Right cardiac atrium (tissue), 5 donors: ENCODE data around the gene AURKA. TPM values are rescaled to one million over a fixed set of nuclear protein-coding genes. Genes with fewer than 3 reads are reported as not detected.
"Not testable (repeated sequence)": the region's sequence is repeated elsewhere in the genome, so short reads cannot be mapped to it uniquely, and the experiment has no call there.

Experiments used
- ATAC-seq, 2 donors: fragments of 200-7000 bp; cut with Tn5 transposase; one replicate each; pipeline versions ENCODE4 v1.8.0 to v1.9.1; 2020; ENCODE audit warnings: moderate library complexity in 2 of 2, mild to moderate bottlenecking in 1 of 2
- DNase-seq, 3 donors: peaks; one replicate each; pipeline ENCODE4 v3.0.0-alpha.2; 2020
- H3K27ac ChIP-seq: one replicate; pipeline ENCODE4 v1.5.1; 2013; ENCODE audit warnings: mild to moderate bottlenecking, low read length, control low read depth, moderate library complexity
- H3K27me3 ChIP-seq: one replicate; pipeline ENCODE4 v1.6.1; 2013; ENCODE audit not compliant: control insufficient read depth, insufficient read depth
- H3K4me1 ChIP-seq: one replicate; pipeline ENCODE4 v1.6.1; 2013; ENCODE audit warnings: low read length; ENCODE audit not compliant: control insufficient read depth, insufficient read depth
- H3K4me3 ChIP-seq: one replicate; pipeline ENCODE4 v1.5.1; 2013; ENCODE audit warnings: low read length, control low read depth
- H3K9me3 ChIP-seq: one replicate; pipeline ENCODE4 v1.6.1; 2013; ENCODE audit warnings: low read length; ENCODE audit not compliant: control insufficient read depth
- WGBS: extraction: QIAGEN DNeasy Blood & Tissue Kit; methylation state at CpG from one replicate; pipeline ENCODE4 v1.1.7; 2013; 5-methylcytosine and 5-hydroxymethylcytosine counted together
- intact Hi-C, 4 donors: fragments of 100-400 bp; cut with DNase I; formaldehyde crosslinking; loops; one replicate each; pipeline versions ENCODE4 v1.11.0 to v1.14.0; 2022 to 2023
- polyA plus RNA-seq: library from polyadenylated mRNA; stranded (reverse); fragments of 200-250 nt; gene quantifications from one replicate; pipeline ENCODE4 v1.2.3, GENCODE V29; 2013
- total RNA-seq, 4 donors: library from RNA; stranded (reverse); fragmentation: NEBNext Ultra II Directional; extraction: Animal tissue kit (Norgen Biotek cat#: 25700); gene quantifications; one replicate each; pipeline ENCODE4 v1.2.1, GENCODE V29; 2021
- donor health status: healthy with polysubstance abuse.
- donor health status: DM: no; HTN: yes; CAD: no.
- donor health status: DM: no; HTN: no; CAD: no.
- donor health status: DM: no; HTN: yes; CAD: no; lungs with severe emphysema.
- donor health status: DM: yes; HTN: yes; CAD: no.

The AURKA gene
- total and polyA plus RNA-seq, 5 donors, result 4.8 to 10.8 (median 8.2) TPM

GRCh38 chr20:56409956-56410355 lies 17.9 kb upstream of the AURKA start:
- ATAC-seq (no peak), DNase-seq (no peak)
- Histone ChIP-seq H3K9me3 (no peaks in the 10 kb centered on the region), H3K4me3 (no peak overlapping the region), H3K27me3 (no peaks in the 10 kb centered on the region), H3K27ac (no peak overlapping the region), H3K4me1 (no peaks in the 10 kb centered on the region)
- 36% methylated on average over 1 of the region's 1 CpG for WGBS
- intact Hi-C loops, result loop anchor here in 2 of 4 donors (10.0 kb wide), 1 partner anchor 55 kb away; the partner anchor contains the start of gene RTF2 (in 2 of the 2)

- intact Hi-C loops, result loop anchor here in 1 of 4 donors (10.0 kb wide), 1 partner anchor 55 kb away; the partner anchor contains the start of gene RTF2
- Histone ChIP-seq H3K27me3 (no peaks in the 10 kb centered on the region), H3K9me3 (no peaks in the 10 kb centered on the region), H3K4me1 (no peaks in the 10 kb centered on the region), H3K4me3 (no peak overlapping the region), H3K27ac (no peak overlapping the region)
- peak; percentile 36 to 81 for ATAC-seq
- WGBS, result 60% methylated on average over 5 of the region's 5 CpGs
- DNase-seq, result no peak
These were observed 17.5 kb upstream of the AURKA start for GRCh38 chr20:56409521-56409920.

- ATAC-seq (no peak), DNase-seq (no peak)
- Histone ChIP-seq H3K4me3 (no peak overlapping the region), H3K9me3 (no peaks in the 10 kb centered on the region), H3K27ac (peak overlapping the region; percentile 55), H3K27me3 (no peaks in the 10 kb centered on the region), H3K4me1 (no peaks in the 10 kb centered on the region)
- intact Hi-C loops, result loop anchor here in 1 of 4 donors (10.0 kb wide), 1 partner anchor 58 kb away; the partner anchor contains the start of gene RTF2
- 76% methylated on average over 3 of the region's 3 CpGs for WGBS
These were observed 14.9 kb upstream of the AURKA start for GRCh38 chr20:56406910-56407309.

- WGBS, result 96% methylated on average over 12 of the region's 12 CpGs
- not testable (repeated sequence) for H3K9me3 ChIP-seq, DNase-seq, H3K4me3 ChIP-seq, H3K27ac ChIP-seq, H3K27me3 ChIP-seq, ATAC-seq, H3K4me1 ChIP-seq
- intact Hi-C loops, result loop anchor here in 1 of 4 donors (10.0 kb wide), 1 partner anchor 59 kb away; the partner anchor contains the start of gene RTF2
These were observed 13.3 kb upstream of the AURKA start for GRCh38 chr20:56405356-56405755.

GRCh38 chr20:56403465-56403864 lies 11.4 kb upstream of the AURKA start:
- DNase-seq (no peak), ATAC-seq (peak in 1 of 2 donors; percentile 36)
- 92% methylated on average over 26 of the region's 26 CpGs for WGBS
- Histone ChIP-seq H3K4me1 (no peaks in the 10 kb centered on the region), H3K27me3 (no peaks in the 10 kb centered on the region), H3K4me3 (no peak overlapping the region), H3K27ac (no peak overlapping the region), H3K9me3 (no peaks in the 10 kb centered on the region)
- intact Hi-C loops, result loop anchor here in 1 of 4 donors (10.0 kb wide), 1 partner anchor 61 kb away; the partner anchor contains the start of gene RTF2

- no peak overlapping the region for H3K4me3 ChIP-seq
- no peaks in the 10 kb centered on the region for H3K27me3 ChIP-seq
- ATAC-seq (peak in 1 of 2 donors; percentile 40), DNase-seq (no peak)
- intact Hi-C loops, result loop anchor here in 1 of 4 donors (10.0 kb wide), 1 partner anchor 65 kb away; the partner anchor contains the start of gene RTF2
- H3K4me1 ChIP-seq, result no peaks in the 10 kb centered on the region
- no peak overlapping the region for H3K27ac ChIP-seq
- H3K9me3 ChIP-seq, result no peaks in the 10 kb centered on the region
These were observed 8.1 kb upstream of the AURKA start for GRCh38 chr20:56400001-56400640.

GRCh38 chr20:56395166-56395565 lies 3.2 kb upstream of the AURKA start:
- intact Hi-C loops, result loop anchor here in 2 of 4 donors (5.0 to 10.0 kb wide), 2 partner anchors 70 to 72 kb away; partner anchors contain the start of gene RTF2 (in 2 of the 2)

GRCh38 chr20:56393653-56394052 lies 1.6 kb upstream of the AURKA start:
- Histone ChIP-seq H3K27me3 (no peaks in the 10 kb centered on the region), H3K9me3 (no peaks in the 10 kb centered on the region), H3K4me1 (peaks cover 7% of the 10 kb centered on the region), H3K4me3 (peak overlapping the region; percentile 87), H3K27ac (no peak overlapping the region)
- 72% methylated on average over 8 of the region's 8 CpGs for WGBS
- intact Hi-C loops, result loop anchor here in 1 of 4 donors (10.0 kb wide), 1 partner anchor 71 kb away; the partner anchor contains the start of gene RTF2
- ATAC-seq (no peak), DNase-seq (no peak)

More at GRCh38 chr20:56395166-56395565, 3.2 kb upstream of the AURKA start:
- 74% methylated on average over 4 of the region's 4 CpGs for WGBS
- H3K9me3 ChIP-seq, result no peaks in the 10 kb centered on the region
- H3K4me3 ChIP-seq, result no peak overlapping the region
- H3K27me3 ChIP-seq, result no peaks in the 10 kb centered on the region
- ATAC-seq, result no peak
- DNase-seq, result no peak
- peaks cover 7% of the 10 kb centered on the region for H3K4me1 ChIP-seq
- no peak overlapping the region for H3K27ac ChIP-seq

- intact Hi-C loops, result loop anchor here in 1 of 4 donors (10.0 kb wide), 1 partner anchor 72 kb away; the partner anchor contains the start of gene RTF2
- Histone ChIP-seq H3K4me1 (peaks cover 7% of the 10 kb centered on the region), H3K27me3 (no peaks in the 10 kb centered on the region), H3K4me3 (peak overlapping the region; percentile 87), H3K9me3 (no peaks in the 10 kb centered on the region), H3K27ac (peak overlapping the region; percentile 65)
- whole genome bisulfite sequencing, result 1% methylated on average over 18 of the region's 18 CpGs
- ATAC-seq, result no peak
- no peak for DNase-seq
These were observed 967 bp upstream of the AURKA start for GRCh38 chr20:56392881-56393482.

- intact Hi-C loops, result loop anchor here in 1 of 4 donors (10.0 kb wide), 1 partner anchor 73 kb away; the partner anchor contains the start of gene RTF2
These were observed 351 bp downstream of the AURKA start for GRCh38 chr20:56391596-56392131.

More at GRCh38 chr20:56391596-56392131, 351 bp downstream of the AURKA start:
- WGBS, result under 1% methylated on average over 29 of the region's 29 CpGs
- Histone ChIP-seq H3K4me1 (peaks cover 7% of the 10 kb centered on the region), H3K4me3 (peak overlapping the region; percentile 87), H3K27ac (peak overlapping the region; percentile 73), H3K9me3 (no peaks in the 10 kb centered on the region), H3K27me3 (no peaks in the 10 kb centered on the region)
- DNase-seq, result no peak
- ATAC-seq, result peak; percentile 35 to 60
